HG03575 (cell line): ENCODE data around the gene ELAVL3.
A peak's percentile ranks its signal among the peaks of the same experiment; 100 is the strongest.

Experiments used
- ATAC-seq: cut with Tn5 transposase; IDR thresholded peaks from one replicate; pipeline ENCODE4 v1.9.1; 2021; ENCODE audit not compliant: unreplicated experiment, insufficient number of reproducible peaks, low FRiP score; ENCODE audit errors: extremely low read depth

ELAVL3 gene

DNA sequence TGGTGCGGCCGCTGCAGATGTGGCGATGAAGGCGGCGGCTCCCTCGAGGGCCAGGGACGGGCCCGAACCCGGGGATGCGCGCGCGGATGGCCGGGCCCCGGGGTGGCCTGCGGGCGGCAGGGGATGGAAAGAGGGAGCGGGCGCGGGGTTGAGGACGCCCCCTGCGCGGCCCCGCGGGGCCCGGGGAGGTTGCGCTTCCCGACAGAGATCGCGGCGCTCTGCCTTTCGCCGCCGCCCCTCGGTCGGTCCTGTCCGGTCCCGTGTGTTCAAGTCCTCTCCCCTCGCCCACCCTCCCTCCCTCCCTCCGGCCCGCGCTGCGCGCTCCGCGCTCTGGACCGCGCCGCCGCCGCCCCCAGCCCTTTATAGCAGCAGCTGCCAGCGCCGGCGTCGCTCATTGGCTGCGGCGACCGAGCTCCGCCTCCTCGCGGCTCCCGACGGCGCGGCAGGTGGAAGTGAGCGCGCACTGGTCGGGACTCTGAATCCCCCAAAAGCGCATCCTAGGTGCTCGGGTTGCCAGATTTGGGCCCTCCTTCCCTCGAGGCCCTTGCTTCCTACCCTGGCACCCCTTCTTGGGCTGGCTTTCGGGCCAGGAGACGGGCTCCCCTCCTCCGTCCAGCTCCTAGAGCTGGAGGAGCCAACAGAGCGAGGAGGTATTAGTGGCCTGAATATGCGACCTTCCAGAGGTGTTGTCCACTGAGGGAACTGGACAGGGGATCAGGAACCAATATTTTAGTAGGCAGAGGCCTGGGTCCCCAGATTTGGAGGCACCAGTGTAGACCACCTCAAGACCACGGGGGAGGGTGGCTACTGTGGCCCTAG lies at the start of gene ELAVL3:
Gene ELAVL3 (minus strand): TSS at position 332 of the 819 bp plus-strand sequence. CDS start 438 bp downstream, outside the sequence.
- no peak for ATAC-seq

DNA sequence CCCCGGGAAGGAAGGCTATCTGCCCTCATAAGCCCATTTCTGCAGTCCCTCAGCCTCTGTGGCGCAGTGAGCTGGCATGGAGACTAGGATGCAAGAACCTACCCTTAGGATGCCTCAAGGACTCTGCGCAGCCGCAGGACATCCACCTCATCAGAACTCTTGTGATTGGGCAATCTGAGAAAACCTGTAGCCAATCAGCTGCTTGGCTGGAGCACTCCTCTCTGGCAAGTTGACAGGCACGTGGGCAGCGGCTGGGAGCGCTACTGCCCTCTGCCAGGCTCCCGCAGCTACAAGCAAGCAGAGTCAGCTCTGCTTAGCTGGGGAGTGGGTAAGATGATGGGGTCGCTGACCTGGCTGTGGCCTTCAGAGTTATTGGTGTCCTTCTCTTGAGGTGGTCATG lies 49.6 kb upstream of the ELAVL3 start:
- ATAC-seq = no peak

DNA sequence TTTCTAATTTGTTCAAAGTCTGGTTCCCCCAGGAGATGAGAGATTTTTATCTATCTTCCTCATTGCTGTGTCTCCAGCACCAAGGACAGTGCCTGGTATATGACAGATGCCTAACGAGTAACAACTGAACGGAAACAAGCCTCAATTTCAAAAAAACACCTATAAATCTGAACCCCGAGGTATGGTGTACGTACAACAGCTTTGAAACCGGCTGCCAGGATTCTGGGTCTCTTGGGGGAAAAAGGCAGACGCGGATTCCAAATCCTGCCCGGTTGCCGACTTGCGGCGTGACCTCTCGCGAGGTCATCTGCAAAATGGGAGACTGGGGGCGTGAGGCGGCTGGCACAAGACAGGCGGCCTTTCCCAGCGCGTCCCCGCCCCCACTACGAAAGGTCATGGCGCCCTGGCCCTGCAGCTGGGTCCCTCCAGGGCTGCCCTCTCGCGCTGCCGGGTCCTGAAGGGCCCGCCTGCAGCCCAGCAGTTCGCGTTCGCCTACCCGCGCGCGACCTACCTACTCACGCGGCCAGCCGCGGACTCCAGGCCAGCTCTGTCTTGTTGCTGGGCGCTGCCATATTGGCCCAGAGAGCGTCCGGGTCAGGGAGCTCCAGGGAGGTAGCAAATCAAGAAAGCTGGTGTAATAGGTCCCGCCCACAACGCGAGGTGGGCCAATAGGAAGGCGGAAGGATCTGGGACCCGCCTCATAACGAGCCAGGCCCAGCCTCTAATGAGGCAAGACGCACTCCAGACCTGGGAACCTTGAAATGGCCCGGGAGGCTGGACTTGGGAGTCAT lies 47.9 kb upstream of the ELAVL3 start, which contains the start of gene ECSIT:
Gene ECSIT (minus strand): TSS at position 584 of the 791 bp plus-strand sequence. CDS start 9,964 bp downstream, outside the sequence.
- peak; percentile 41 for ATAC-seq

DNA sequence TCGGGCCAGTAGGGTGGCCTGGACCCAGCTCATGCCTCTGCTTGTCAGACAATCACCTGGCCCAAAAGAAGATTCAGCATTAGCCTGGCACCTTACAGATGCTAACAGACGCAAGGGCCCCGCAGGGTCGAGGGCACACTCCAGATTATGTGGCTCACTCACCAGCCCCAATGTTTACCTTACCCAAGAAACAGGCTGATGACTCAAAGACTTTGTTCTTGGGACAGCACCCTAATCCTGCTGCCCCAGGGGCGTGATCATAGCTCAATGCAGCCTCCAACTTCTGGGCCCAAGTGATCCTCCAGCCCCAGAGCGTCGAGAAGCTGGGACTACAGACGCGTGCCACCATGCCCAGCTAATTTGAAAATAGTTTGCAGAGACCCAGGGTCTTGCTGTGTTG lies 38.3 kb upstream of the ELAVL3 start:
- ATAC-seq = no peak

DNA sequence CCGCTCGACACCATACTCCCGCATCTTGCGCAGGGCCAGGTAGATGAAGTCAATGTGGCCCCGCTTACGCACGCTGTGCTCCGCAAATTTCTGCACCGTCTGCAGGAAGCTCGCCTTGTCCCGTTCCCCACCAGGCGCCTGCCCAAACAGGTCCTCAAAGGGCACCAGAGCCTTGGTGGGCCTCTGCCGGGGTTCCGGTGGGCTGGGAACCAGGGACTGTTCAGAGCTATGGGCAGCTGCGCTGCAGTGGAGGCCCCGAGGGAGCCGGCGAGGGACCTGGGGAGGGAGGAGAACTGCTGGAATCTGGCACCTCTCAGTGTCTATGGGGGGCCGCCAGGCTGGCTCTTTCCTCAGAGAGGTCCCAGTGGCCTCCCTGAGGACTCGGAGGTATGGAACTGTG lies 33.1 kb upstream of the ELAVL3 start:
- ATAC-seq = no peak

DNA sequence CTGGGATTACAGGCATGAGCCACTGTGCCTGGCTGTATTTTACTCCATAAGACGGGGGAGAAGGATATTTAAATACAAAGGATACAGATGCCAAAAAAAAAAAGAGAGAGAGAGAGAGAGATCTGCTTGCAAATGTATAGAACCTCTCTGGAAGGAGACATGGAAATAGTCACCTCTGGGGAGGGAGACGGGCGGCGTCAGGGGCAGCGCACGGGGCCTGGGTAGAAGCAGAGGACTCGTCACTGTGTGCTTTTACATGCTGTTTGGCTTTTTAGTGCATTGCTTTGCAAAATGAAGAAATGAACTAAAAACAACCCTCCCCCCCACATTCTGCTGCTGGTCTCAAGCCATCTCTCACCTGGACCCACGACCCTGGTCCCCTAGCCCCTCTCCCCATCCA lies 29.6 kb upstream of the ELAVL3 start:
- ATAC-seq = no peak

DNA sequence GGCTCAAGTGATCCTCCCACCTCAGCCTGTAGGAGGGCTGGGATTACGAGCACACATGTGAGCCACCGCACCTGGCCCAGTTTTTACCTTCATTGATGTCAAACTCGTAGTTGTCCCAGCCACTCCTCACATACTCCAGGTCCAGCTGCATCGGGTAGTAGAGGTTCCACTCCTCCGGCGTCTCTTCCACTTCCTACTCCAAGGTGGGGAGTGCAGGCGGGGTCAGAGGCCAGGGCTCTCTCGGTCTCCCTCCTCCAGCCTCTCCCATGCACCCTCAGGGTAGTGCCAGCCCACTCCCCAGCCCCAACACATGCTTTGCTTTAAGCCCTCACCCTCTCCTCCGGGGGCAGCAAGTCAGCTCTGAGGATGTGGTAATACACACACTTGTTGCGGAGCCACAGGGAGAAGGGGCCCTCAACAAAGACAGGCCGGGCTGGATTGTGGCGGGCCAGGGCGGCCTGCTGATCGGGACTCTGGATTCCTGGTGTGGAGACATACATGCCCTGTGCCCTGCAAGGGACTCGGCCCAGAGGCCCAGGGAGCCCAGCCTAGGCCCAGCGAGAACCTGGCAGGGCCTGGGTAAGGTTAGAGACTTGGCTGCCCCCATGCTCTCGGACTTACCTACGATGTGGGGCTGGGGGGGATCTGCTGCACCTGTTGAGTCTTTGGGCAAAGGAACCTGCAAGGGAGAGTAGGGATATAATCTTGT lies 26.7 kb upstream of the ELAVL3 start:
- ATAC-seq = no peak

DNA sequence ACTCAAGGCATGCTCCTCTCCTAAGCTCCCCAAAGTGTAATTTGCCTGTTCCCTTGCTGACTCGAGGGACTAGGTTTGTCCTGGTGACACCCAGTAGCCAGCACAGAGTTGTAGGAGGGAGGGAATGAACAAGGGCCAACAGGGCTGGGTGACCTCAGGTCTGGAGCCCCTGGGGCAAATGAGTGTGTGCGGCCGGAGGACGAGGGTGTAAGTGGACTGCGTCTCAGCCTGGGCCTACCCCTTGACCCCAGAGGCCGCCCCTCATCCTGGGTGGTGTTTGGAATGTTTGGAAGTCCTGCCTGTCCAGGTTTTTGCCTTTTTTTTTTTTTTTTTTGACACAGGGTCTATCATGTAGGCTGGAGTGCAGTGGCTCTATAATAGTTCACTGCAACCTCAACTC lies 26.1 kb upstream of the ELAVL3 start:
- ATAC-seq = no peak

DNA sequence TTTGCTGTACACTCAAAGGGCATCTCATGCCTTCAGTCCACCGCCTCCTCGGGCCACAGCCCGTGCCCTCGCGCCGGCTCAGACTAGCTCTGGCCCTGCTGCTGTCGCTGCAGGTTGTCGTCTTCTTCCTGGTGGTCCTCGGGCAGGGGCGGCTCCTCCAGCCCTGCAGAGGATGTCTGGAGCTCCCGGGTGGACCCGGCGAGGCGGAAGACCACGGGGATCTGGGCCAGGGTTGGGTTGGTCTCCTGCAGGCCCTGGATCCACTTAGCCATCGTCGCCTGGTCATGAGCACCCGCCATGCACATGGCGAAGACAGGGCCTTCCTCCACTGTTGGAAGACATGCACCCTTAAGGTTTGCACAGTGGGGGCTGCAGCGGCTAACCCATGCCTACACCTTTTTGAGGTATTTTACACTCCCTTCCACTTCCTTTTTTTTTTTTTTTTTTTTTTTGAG lies 25.3 kb upstream of the ELAVL3 start:
- ATAC-seq = no peak

DNA sequence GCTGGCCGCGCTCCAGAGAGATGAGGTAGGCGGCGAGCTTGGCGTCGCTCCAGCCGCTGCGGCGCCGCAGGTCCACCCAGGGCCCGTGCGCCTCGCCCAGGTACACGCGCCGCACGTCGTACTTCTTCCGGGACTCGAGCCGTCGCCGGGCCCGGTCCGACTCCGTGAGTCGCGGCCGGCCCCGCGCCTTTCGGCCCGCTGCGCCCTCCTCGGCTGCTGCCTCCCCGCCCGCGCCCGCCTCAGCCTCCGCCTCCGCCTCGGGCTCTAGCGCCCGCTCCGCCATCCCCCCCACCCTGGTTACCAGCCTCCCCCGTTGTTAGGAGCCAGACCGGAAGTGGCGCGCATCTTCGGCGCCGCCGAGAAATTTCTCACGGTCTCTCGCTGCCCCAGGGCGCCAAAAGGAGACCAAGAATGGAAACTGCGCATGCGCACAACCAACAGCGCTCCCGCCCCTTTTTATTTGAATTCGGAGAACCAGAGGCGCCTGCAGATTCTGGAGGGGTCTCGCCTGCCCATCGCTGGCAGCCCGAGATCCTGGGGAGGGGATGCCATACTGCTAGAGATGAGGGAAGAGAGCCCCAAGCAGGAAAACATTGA lies 24.8 kb upstream of the ELAVL3 start, which contains the start of gene ZNF653:
Gene ZNF653 (minus strand): TSS at position 336 of the 597 bp plus-strand sequence. CDS start 53 bp downstream, at position 283.
- no peak for ATAC-seq

DNA sequence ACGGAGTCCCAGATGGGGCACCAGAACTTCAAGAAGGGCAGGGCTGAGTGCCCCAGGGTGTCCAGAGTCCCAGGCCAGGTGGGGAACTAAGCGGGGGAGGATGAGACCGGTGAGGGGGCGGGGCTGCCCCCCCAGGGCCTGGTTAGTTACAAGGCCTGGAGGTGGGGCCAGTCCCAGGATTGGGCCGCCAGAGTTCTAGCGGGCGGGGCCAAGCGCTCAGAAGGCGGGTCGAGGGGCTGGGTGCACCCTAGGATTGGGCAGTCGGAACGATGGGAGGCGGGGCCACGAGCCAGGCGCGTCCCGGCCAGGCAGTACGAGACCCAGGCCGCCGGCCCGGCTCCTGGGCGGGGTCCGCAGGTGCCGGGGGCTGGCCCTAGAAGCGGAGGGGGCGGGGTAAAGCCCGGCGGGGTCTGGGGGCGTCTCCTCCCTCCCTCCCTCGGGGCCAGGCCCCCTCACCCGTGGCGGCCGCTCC lies 24.2 kb upstream of the ELAVL3 start:
- ATAC-seq = peak; percentile 61

DNA sequence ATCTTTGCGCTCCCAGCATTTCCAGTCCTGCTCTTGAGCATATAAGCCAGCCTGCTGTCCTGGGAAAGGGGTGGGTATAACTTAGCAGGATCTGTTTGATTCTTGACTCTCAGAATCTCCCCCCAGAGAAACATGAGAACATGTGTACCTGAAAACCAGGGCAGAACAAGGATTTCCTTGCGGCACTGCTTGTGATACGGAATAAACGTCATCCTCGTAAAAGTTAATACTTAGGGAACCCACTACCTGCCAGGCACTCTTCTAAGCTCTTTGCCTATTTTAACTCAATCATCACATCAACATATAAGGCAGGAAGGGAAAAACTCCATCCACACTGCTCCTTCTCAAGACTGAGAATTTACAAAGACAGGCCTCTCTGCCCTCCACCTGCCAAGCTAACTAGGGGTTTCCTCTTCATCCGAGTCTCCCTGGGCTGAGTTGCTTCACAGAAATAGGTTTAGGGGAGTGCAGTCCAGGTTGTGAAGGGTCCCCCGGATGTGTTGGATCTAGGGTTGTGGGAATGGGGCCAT lies 23.7 kb upstream of the ELAVL3 start:
- no peak for ATAC-seq

DNA sequence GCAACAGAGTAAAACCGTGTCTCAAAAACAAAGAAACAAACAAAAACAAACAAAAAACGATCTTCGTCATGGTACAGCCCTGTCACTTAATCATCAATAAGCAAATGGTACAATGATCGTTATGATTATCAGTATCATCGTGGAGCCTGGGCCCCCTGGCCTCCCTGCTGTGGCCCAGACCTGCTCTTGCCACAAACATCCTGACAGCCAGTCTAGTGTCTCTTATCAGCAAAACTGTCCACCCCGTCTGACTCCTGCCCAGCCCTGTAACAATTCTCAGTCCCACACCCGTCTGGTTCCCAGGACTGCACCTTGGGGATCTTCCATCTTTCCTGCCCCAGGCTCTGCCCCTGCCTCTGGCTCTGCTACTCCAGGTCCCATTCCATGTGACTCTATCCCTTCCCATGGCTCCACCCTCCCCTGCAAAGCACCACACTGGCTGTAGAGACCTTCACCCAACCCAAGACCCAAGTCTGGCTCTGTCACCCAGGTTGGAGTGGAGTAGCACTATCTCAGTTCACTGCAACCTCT lies 19.1 kb upstream of the ELAVL3 start:
- ATAC-seq = no peak

DNA sequence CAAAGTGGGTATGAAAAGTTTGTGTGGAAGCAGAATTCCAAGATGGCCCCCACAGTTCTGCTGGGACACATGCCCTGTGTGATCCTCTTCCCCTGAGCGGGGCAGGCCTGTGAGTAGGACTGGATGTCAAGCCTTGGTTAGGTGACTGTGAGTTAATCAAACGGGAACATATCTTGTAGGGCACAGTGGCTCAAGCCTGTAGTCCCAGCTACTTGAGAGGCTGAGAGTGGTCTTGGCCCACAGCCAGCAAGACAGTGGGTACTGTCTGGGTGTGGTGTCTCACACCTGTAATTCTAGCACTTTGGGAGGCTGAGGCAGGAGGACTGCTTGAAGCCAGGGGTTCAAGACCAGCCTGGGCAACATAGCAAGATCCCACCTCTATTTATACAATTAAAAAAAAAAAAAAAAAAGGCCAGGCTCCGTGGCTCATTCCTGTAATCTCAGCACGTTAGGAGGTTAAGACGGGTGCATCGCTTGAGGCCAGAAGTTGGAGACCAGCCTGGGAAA lies 18.4 kb upstream of the ELAVL3 start:
- ATAC-seq = no peak

DNA sequence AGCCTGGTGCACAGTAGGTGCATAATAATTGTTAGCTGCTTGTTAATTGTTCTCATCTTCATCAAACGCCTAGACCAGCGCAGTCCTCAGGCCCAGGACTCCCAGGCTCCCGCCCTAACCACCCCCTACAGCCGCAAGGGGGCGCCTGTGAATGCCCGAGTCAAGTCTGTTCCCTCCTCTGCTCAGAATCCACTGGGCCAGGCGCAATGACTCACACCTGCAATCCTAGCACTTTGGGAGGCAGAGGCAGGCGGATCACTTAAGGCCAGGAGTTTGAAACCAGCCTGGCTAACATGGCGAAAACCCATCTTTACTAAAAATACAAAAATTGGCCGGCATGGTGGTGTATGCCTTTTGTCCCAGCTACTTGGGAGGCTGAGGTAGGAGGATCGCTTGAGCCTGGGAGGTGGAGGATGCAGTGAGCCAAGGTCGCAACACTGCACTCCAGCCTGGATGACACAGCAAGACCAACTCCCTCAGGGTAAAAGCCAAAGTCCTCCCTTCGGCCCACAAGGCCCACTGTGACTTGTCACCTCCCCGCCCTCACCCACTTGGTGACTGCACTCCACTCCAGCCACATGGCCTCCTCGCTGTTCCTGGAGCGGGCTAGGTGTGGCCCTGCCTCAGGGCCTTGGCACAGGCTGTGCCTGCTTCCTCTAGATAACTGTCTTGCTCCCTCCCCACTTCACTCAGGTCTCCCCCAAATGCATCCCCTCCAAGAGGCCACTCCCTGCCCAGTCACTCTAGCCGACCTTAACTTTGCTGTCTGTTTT lies 15.7 kb upstream of the ELAVL3 start:
- ATAC-seq = no peak

DNA sequence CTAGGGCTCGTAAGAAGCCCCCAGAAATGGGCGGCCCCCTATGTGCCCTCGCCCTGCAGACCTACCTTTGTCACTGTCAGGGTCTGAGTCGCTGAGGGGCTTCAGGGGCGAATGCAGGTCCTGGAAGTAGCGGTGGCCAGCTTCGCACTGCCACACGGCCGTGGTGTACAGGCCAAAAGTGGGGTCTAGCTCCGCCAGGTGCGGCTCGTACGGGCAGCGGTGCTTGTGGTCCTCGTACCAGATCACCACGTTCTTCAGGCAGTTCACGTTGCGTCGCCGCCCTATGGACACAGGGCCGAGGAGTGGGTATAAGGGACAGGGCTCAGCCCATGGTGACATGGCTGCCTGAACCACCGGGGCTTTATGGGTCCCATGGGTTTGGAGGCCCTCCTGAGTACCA lies 15.0 kb upstream of the ELAVL3 start:
- no peak for ATAC-seq

DNA sequence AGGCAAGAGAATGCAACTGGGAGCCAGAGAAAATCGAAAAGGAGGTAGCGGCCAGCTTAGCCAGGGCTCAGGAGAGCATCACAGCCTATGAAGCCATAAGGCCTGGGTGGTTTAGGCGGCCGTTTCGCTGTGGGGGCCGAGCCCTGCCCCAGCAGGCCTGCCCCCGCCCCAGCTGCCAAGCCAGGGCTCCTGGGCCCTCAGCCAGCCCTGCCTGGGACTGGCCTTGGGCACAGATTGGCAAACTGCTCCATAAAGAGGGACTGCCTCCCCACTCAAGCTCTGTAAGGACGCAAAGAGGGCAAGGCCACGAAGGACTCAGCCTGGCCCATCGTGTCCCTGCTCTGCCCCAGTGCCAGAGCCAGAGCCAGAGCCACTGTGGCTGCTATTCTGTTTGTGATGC lies 14.6 kb upstream of the ELAVL3 start:
- ATAC-seq = no peak
